Endothelial cell of umbilical vein (primary cell): ENCODE measurements around the gene RGS4.

ENCODE experiments used
- POLR2AphosphoS5 ChIP-seq: IDR thresholded peaks from 2 replicates; pipeline ENCODE4 v1.6.1; 2012; ENCODE audit warnings: low read depth, mild to moderate bottlenecking, control low read depth, low read length, moderate library complexity; ENCODE audit not compliant: insufficient read depth
- TF ChIP-seq, protein P1 (sequence below): IDR thresholded peaks from 2 replicates; pipeline ENCODE4 v1.6.1; 2011; ENCODE audit not compliant: insufficient read depth, insufficient read length
- TF ChIP-seq, protein P2 (sequence below), 2 donors: IDR thresholded peaks; 1 replicate in 1 of 2; 2 replicates in 1 of 2; pipeline ENCODE4 v1.5.1; 2011; ENCODE audit warnings: low read length in 2 of 2, mild to moderate bottlenecking in 2 of 2, moderate library complexity in 2 of 2, control low read depth in 1 of 2, inconsistent platforms in 1 of 2, low read depth in 1 of 2; ENCODE audit not compliant: insufficient read depth in 1 of 2; ENCODE audit errors: extremely low read depth in 1 of 2

DNA sequence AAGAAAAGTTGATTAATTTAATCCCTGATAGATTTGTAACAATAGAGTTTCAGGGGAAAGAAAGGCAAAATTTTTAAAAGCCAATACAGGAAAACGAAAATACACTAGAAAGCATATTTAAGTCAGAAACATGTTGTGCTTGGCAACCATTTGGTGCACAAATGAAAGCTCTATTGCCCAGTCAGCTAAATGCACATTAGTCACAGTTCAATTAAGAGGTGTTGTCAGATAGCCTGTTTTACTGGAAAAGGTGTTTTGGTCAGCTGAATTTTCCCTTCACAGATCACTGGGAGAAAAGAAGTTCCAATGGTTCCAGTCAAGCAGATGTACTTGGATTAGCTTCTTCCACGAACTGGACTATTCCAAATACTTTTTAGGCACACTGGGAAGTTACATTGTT is 25.4 kb downstream of the RGS4 start:
- TF ChIP-seq, protein P1, sequence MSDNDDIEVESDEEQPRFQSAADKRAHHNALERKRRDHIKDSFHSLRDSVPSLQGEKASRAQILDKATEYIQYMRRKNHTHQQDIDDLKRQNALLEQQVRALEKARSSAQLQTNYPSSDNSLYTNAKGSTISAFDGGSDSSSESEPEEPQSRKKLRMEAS: no peak
- TF ChIP-seq, protein P2, sequence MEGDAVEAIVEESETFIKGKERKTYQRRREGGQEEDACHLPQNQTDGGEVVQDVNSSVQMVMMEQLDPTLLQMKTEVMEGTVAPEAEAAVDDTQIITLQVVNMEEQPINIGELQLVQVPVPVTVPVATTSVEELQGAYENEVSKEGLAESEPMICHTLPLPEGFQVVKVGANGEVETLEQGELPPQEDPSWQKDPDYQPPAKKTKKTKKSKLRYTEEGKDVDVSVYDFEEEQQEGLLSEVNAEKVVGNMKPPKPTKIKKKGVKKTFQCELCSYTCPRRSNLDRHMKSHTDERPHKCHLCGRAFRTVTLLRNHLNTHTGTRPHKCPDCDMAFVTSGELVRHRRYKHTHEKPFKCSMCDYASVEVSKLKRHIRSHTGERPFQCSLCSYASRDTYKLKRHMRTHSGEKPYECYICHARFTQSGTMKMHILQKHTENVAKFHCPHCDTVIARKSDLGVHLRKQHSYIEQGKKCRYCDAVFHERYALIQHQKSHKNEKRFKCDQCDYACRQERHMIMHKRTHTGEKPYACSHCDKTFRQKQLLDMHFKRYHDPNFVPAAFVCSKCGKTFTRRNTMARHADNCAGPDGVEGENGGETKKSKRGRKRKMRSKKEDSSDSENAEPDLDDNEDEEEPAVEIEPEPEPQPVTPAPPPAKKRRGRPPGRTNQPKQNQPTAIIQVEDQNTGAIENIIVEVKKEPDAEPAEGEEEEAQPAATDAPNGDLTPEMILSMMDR (IDR thresholded peaks at IDR 0.05; ENCODE audit: extremely low read depth in 1 of 2, insufficient read depth in 1 of 2, low read depth in 1 of 2, low read length in 2 of 2): no peak
- no peak for TF ChIP-seq POLR2AphosphoS5
